IMR-90 (cell line): ENCODE results near the gene ZBTB7B. TPM values are rescaled to one million over a fixed set of nuclear protein-coding genes. Genes with fewer than 3 reads are reported as not detected.

Experiments used
- ATAC-seq: fragments of 200-7000 bp; cut with Tn5 transposase; 2 replicates; pipeline ENCODE4 v1.9.1; 2020; ENCODE audit warnings: low read depth, mild to moderate bottlenecking, moderate library complexity
- BruUV-seq: library from RNA; stranded (reverse); fragments of 400-500 nt; replicated peaks from 2 replicates; lab custom pipeline; 2021; lab: Mats Ljungman, UMichigan
- CTCF ChIA-PET: fragments of 300-600 bp; formaldehyde crosslinking; extraction: SDS; loops from one replicate; lab custom pipeline; 2021; ENCODE audit warnings: antibody characterized with exemption; lab: Yijun Ruan, JAX
- POLR2A ChIA-PET: fragments of 300-600 bp; sonication (Branson Sonifier 250); formaldehyde crosslinking; loops from one replicate; lab custom pipeline; 2022; ENCODE audit warnings: antibody characterized with exemption; ENCODE audit not compliant: unreplicated experiment; lab: Charles Lee
- DNase-seq: peaks from one replicate; pipeline ENCODE4 v3.0.0; 2013
- H2AFZ ChIP-seq: replicated peaks from 2 replicates; pipeline ENCODE3; 2013; ENCODE audit warnings: low read length, mild to moderate bottlenecking; ENCODE audit not compliant: poor library complexity
- H2AK5ac ChIP-seq: 2 replicates; pipeline ENCODE4 v1.6.1; 2013; ENCODE audit warnings: low read depth, low read length, inconsistent platforms
- H2AK9ac ChIP-seq: replicated peaks from 2 replicates; pipeline ENCODE3; 2013; ENCODE audit warnings: mild to moderate bottlenecking, low read depth, low read length, moderate library complexity; ENCODE audit not compliant: poor library complexity
- H2BK120ac ChIP-seq: 2 replicates; pipeline ENCODE4 v1.6.1; 2013; ENCODE audit warnings: low read depth, low read length, inconsistent platforms
- H2BK15ac ChIP-seq: 3 replicates; pipeline ENCODE4 v1.6.1; 2013; ENCODE audit warnings: low read depth, low read length, inconsistent platforms
- H2BK20ac ChIP-seq: 2 replicates; pipeline ENCODE4 v1.6.1; 2013; ENCODE audit warnings: low read depth, mild to moderate bottlenecking, inconsistent platforms, low read length, moderate library complexity
- H2BK5ac ChIP-seq: 2 replicates; pipeline ENCODE4 v1.6.1; 2013; ENCODE audit warnings: mild to moderate bottlenecking, low read depth, low read length, inconsistent platforms; ENCODE audit not compliant: poor library complexity, severe bottlenecking
- H3K14ac ChIP-seq: replicated peaks from 2 replicates; pipeline ENCODE4 v1.6.1; 2013; ENCODE audit warnings: low read depth, low read length, inconsistent platforms
- H3K18ac ChIP-seq: 2 replicates; pipeline ENCODE4 v1.6.1; 2013; ENCODE audit warnings: low read depth, low read length, control low read depth
- H3K23ac ChIP-seq: 2 replicates; pipeline ENCODE4 v1.6.1; 2013; ENCODE audit warnings: low read depth, low read length, inconsistent platforms
- H3K27ac ChIP-seq: 2 replicates; pipeline ENCODE4 v1.5.1; 2013; ENCODE audit warnings: mild to moderate bottlenecking, control low read depth, low read length; ENCODE audit not compliant: insufficient read depth
- H3K27me3 ChIP-seq: 2 replicates; pipeline ENCODE4 v1.6.1; 2013; ENCODE audit warnings: low read length; ENCODE audit not compliant: control insufficient read depth, insufficient read depth
- H3K36me3 ChIP-seq: 2 replicates; pipeline ENCODE4 v1.6.1; 2013; ENCODE audit warnings: low read length, mixed read lengths; ENCODE audit not compliant: control insufficient read depth, insufficient read depth
- H3K4ac ChIP-seq: 2 replicates; pipeline ENCODE4 v1.6.1; 2013; ENCODE audit warnings: low read depth, low read length, inconsistent platforms
- H3K4me1 ChIP-seq: 2 replicates; pipeline ENCODE4 v1.6.1; 2013; ENCODE audit warnings: low read length, mixed read lengths; ENCODE audit not compliant: control insufficient read depth, insufficient read depth
- H3K4me2 ChIP-seq: 2 replicates; pipeline ENCODE4 v1.6.1; 2013; ENCODE audit warnings: low read depth, mild to moderate bottlenecking, control low read depth, low read length, moderate library complexity
- H3K4me3 ChIP-seq: 2 replicates; pipeline ENCODE4 v1.5.1; 2013; ENCODE audit warnings: low read depth, mild to moderate bottlenecking, control low read depth, low read length, moderate library complexity; ENCODE audit not compliant: insufficient read depth
- H3K56ac ChIP-seq: 2 replicates; pipeline ENCODE4 v1.6.1; 2013; ENCODE audit warnings: low read length, inconsistent platforms; ENCODE audit not compliant: insufficient read depth; ENCODE audit errors: extremely low read depth
- H3K79me1 ChIP-seq, 2 experiments: 2 replicates each; pipeline ENCODE4 v1.6.1; 2013; ENCODE audit warnings: low read length in 2 of 2, inconsistent platforms in 1 of 2, low read depth in 1 of 2
- H3K9ac ChIP-seq: 2 replicates; pipeline ENCODE4 v1.6.1; 2013; ENCODE audit warnings: low read depth, low read length, control low read depth
- H3K9me1 ChIP-seq: 2 replicates; pipeline ENCODE4 v1.6.1; 2013; ENCODE audit warnings: low read length, inconsistent platforms; ENCODE audit not compliant: insufficient read depth
- H3K9me3 ChIP-seq: 2 replicates; pipeline ENCODE4 v1.6.1; 2013; ENCODE audit warnings: low read length; ENCODE audit not compliant: control insufficient read depth, insufficient read depth
- H4K20me1 ChIP-seq: 2 replicates; pipeline ENCODE4 v1.6.1; 2013; ENCODE audit warnings: low read length, inconsistent platforms; ENCODE audit not compliant: insufficient read depth
- H4K5ac ChIP-seq: 2 replicates; pipeline ENCODE4 v1.6.1; 2013; ENCODE audit warnings: mild to moderate bottlenecking, low read depth, low read length, control low read depth
- H4K8ac ChIP-seq, 2 experiments: 2 replicates each; pipeline ENCODE4 v1.6.1; 2013; ENCODE audit warnings: low read depth in 2 of 2, low read length in 2 of 2, control low read depth in 1 of 2, inconsistent platforms in 1 of 2
- H4K91ac ChIP-seq: 2 replicates; pipeline ENCODE4 v1.6.1; 2013; ENCODE audit warnings: low read depth, low read length, inconsistent platforms; ENCODE audit not compliant: insufficient read depth
- BHLHE40 ChIP-seq: fragments of 150-350 bp; IDR thresholded peaks from 2 replicates; pipeline ENCODE4 v1.6.1; 2016; ENCODE audit warnings: mild to moderate bottlenecking, low read depth, low read length
- FOS ChIP-seq: fragments of 150-350 bp; IDR thresholded peaks from 2 replicates; pipeline ENCODE4 v1.6.1; 2016; ENCODE audit warnings: low read depth, low read length
- MAFK ChIP-seq: IDR thresholded peaks from 2 replicates; pipeline ENCODE4 v1.6.1; 2012; ENCODE audit warnings: low read depth, low read length, improper control_type of control experiment
- MAZ ChIP-seq: IDR thresholded peaks from 2 replicates; pipeline ENCODE4 v1.6.1; 2012; ENCODE audit warnings: low read depth, mild to moderate bottlenecking, low read length, improper control_type of control experiment, moderate library complexity, borderline replicate concordance
- NFE2L2 ChIP-seq: fragments of 150-350 bp; IDR thresholded peaks from 2 replicates; pipeline ENCODE4 v1.6.1; 2016; ENCODE audit warnings: low read depth, mild to moderate bottlenecking, low read length
- POLR2A ChIP-seq: IDR thresholded peaks from 2 replicates; pipeline ENCODE4 v1.6.1; 2012; ENCODE audit warnings: mild to moderate bottlenecking, low read depth, low read length
- RAD21 ChIP-seq: IDR thresholded peaks from 2 replicates; pipeline ENCODE4 v1.6.1; 2012; ENCODE audit warnings: low read length, improper control_type of control experiment
- RFX5 ChIP-seq: IDR thresholded peaks from 2 replicates; pipeline ENCODE4 v1.8.0; 2012; ENCODE audit warnings: low read depth, mild to moderate bottlenecking, low read length, moderate library complexity
- USF2 ChIP-seq: fragments of 150-350 bp; IDR thresholded peaks from 2 replicates; pipeline ENCODE4 v1.6.1; 2017; ENCODE audit warnings: mild to moderate bottlenecking, antibody characterized with exemption, low read length, low read depth
- WGBS, 2 experiments: methylation state at CpG; one replicate each; pipeline versions ENCODE4 v1.1.5 to v1.1.7; 2013; ENCODE audit warnings: missing lambda C conversion rate in 2 of 2; ENCODE audit not compliant: insufficient read length in 1 of 2; ENCODE audit errors: extremely low coverage in 2 of 2; 5-methylcytosine and 5-hydroxymethylcytosine counted together
- dilution Hi-C: fragments of 300-500 bp; cut with HindIII; formaldehyde crosslinking; loops from one replicate; pipeline ENCODE4 v1.14.3; 2018; ENCODE audit warnings: low sequenced_read_pairs; ENCODE audit not compliant: unreplicated experiment
- in situ Hi-C: fragments of 300-500 bp; cut with MboI; formaldehyde crosslinking; loops from 3 replicates; pipeline ENCODE4 v1.14.3; 2019; ENCODE audit warnings: low sequenced_read_pairs, inconsistent platforms, mixed read lengths
- intact Hi-C: fragments of 100-400 bp; cut with micrococcal nuclease; formaldehyde crosslinking; loops from 2 replicates; pipeline ENCODE4 v1.10.0; 2022
- polyA plus RNA-seq, 3 experiments: library from polyadenylated mRNA; depleted of rRNA; stranded (reverse); fragments of >200 nt; gene quantifications; 2 replicates each; pipeline ENCODE4 v1.2.3, GENCODE V29; 2012; ENCODE audit warnings: low replicate concordance in 1 of 3
- total RNA-seq: library from RNA; depleted of rRNA; stranded (reverse); fragments of >200 nt; gene quantifications from 2 replicates; pipeline ENCODE4 v1.2.3, GENCODE V29; 2012

Gene ZBTB7B
- total and polyA plus RNA-seq, 2 of the 4 experiments (the other 2 are of a cell fraction): 7.7 to 17.4 TPM

GRCh38 chr1:155032886-155033285 lies 30.3 kb downstream of the ZBTB7B start:
- CTCF ChIA-PET: no interaction called here
- in situ Hi-C loops: no loop called here

More at GRCh38 chr1:155032886-155033285, 30.3 kb downstream of the ZBTB7B start:
- no peak for DNase-seq
- Histone ChIP-seq H3K4me3 (no peak overlapping the region), H4K91ac (no peak overlapping the region), H2BK120ac (no peak overlapping the region), H3K4ac (no peak overlapping the region), H3K4me2 (no peak overlapping the region), H3K36me3 (no peaks in the 10 kb centered on the region), H3K23ac (no peak overlapping the region), H3K14ac (no peak overlapping the region), H2BK15ac (no peak overlapping the region), H3K79me1 (no peaks in the 10 kb centered on the region), H4K20me1 (no peaks in the 10 kb centered on the region; the same call in 1 of the 2 replicates), H3K56ac (no peak overlapping the region), H3K27me3 (peaks cover 41% of the 10 kb centered on the region), H2AK9ac (no peak overlapping the region), H2BK5ac (no peak overlapping the region), H4K8ac (no peak overlapping the region), H2AK5ac (no peak overlapping the region), H4K5ac (no peak overlapping the region), H3K4me1 (no peaks in the 10 kb centered on the region), H3K18ac (no peak overlapping the region), H2BK20ac (no peak overlapping the region), H3K9me3 (no peaks in the 10 kb centered on the region), H2AFZ (no peak overlapping the region), H3K27ac (no peak overlapping the region), H3K9ac (no peak overlapping the region), H3K9me1 (no peaks in the 10 kb centered on the region)
- intact Hi-C loops (no loop called here), dilution Hi-C loops (no loop called here)
- BruUV-seq: no TSS peak
- 33% methylated on average over 1 of the region's 12 CpGs; no CpG with 5 or more reads in 1 of the 2 experiments for WGBS, 2 experiments
- ATAC-seq: no peak
- POLR2A ChIA-PET: no interaction called here
- TF ChIP-seq RFX5 (no peak), FOS (no peak), POLR2A (no peak), MAFK (no peak), USF2 (no peak), RAD21 (no peak), BHLHE40 (no peak), MAZ (no peak), NFE2L2 (no peak)
